ENCODE measurements around the gene GALNT9.
"Not testable (repeated sequence)": the region's sequence is repeated elsewhere in the genome, so short reads cannot be mapped to it uniquely, and the experiment has no call there.

DNA sequence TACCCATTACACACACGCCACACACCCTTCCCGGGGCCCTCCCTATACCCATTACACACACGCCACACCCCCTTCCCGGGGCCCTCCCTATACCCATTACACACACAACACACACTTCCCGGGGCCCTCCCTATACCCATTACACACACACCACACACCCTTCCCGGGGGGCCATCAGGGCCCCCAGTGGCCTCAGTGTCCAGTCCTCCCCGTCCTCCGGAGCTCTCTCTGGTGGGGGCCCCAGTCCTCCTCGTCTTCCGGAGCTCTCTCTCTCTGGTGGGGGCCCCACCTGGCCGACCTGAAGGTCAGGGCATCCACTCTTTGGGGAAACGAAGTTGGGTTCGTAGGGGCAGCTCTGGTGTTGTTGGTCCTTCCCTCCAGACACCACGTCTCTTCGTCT, 86.2 kb downstream of the GALNT9 start:
- TF ChIP-seq, protein P1, sequence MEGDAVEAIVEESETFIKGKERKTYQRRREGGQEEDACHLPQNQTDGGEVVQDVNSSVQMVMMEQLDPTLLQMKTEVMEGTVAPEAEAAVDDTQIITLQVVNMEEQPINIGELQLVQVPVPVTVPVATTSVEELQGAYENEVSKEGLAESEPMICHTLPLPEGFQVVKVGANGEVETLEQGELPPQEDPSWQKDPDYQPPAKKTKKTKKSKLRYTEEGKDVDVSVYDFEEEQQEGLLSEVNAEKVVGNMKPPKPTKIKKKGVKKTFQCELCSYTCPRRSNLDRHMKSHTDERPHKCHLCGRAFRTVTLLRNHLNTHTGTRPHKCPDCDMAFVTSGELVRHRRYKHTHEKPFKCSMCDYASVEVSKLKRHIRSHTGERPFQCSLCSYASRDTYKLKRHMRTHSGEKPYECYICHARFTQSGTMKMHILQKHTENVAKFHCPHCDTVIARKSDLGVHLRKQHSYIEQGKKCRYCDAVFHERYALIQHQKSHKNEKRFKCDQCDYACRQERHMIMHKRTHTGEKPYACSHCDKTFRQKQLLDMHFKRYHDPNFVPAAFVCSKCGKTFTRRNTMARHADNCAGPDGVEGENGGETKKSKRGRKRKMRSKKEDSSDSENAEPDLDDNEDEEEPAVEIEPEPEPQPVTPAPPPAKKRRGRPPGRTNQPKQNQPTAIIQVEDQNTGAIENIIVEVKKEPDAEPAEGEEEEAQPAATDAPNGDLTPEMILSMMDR (IDR thresholded peaks at IDR 0.05), result not testable (repeated sequence)
- TF ChIP-seq EP300, POLR2A (IDR thresholded peaks at IDR 0.05): not testable (repeated sequence)

Data from ovary (tissue), 3 donors.